ENCODE measurements around the gene STARD13. TPM values are rescaled to one million over a fixed set of nuclear protein-coding genes. Genes with fewer than 3 reads are reported as not detected.

The STARD13 gene
- total and polyA plus RNA-seq, 2 donors, result 1.7 to 2.0 TPM

- Histone ChIP-seq H3K36me3 (ENCODE audit: control insufficient read depth in 2 of 2, insufficient read depth in 2 of 2, low read length in 1 of 2) (no peaks in the 10 kb centered on the region), H3K9me3 (ENCODE audit: control insufficient read depth in 2 of 2, insufficient read depth in 1 of 2, low read length in 1 of 2) (no peaks in the 10 kb centered on the region), H3K4me1 (ENCODE audit: control insufficient read depth in 2 of 2, insufficient read depth in 2 of 2, low read length in 2 of 2) (no peaks in the 10 kb centered on the region), H3K27ac (ENCODE audit: low read depth in 1 of 2, low read length in 1 of 2) (no peak overlapping the region), H3K27me3 (ENCODE audit: control insufficient read depth in 2 of 2, insufficient read depth in 1 of 2, low read length in 1 of 2) (no peaks in the 10 kb centered on the region), H3K4me3 (ENCODE audit: low read length in 2 of 2) (no peak overlapping the region)
- DNase-seq (ENCODE audit: low read depth in 6 of 9, low spot score in 9 of 9), result no peak
- 93% methylated on average over 7 of the region's 7 CpGs for WGBS
Measured at GRCh38 chr13:33322965-33323668, 37.6 kb upstream of the STARD13 start.

- no peaks in the 10 kb centered on the region for H3K36me3 ChIP-seq (ENCODE audit: control insufficient read depth in 2 of 2, insufficient read depth in 2 of 2, low read length in 1 of 2)
- H3K4me3 ChIP-seq (ENCODE audit: low read length in 2 of 2), result no peak overlapping the region
- H3K27ac ChIP-seq (ENCODE audit: low read depth in 1 of 2, low read length in 1 of 2), result no peak overlapping the region
- WGBS, result 97% methylated on average over 5 of the region's 5 CpGs
- DNase-seq (ENCODE audit: low read depth in 6 of 9, low spot score in 9 of 9), result no peak
- no peaks in the 10 kb centered on the region for H3K27me3 ChIP-seq (ENCODE audit: control insufficient read depth in 2 of 2, insufficient read depth in 1 of 2, low read length in 1 of 2)
- no peaks in the 10 kb centered on the region for H3K9me3 ChIP-seq (ENCODE audit: control insufficient read depth in 2 of 2, insufficient read depth in 1 of 2, low read length in 1 of 2)
- no peaks in the 10 kb centered on the region for H3K4me1 ChIP-seq (ENCODE audit: control insufficient read depth in 2 of 2, insufficient read depth in 2 of 2, low read length in 2 of 2)
Measured at GRCh38 chr13:33322543-33322809, 36.9 kb upstream of the STARD13 start.

GRCh38 chr13:33321686-33322542, 36.4 kb upstream of the STARD13 start:
- H3K4me3 ChIP-seq (ENCODE audit: low read length in 2 of 2), result no peak overlapping the region
- WGBS, result 89% methylated on average over 11 of the region's 11 CpGs
- no peaks in the 10 kb centered on the region for H3K36me3 ChIP-seq (ENCODE audit: control insufficient read depth in 2 of 2, insufficient read depth in 2 of 2, low read length in 1 of 2)
- no peaks in the 10 kb centered on the region for H3K4me1 ChIP-seq (ENCODE audit: control insufficient read depth in 2 of 2, insufficient read depth in 2 of 2, low read length in 2 of 2)
- H3K27ac ChIP-seq (ENCODE audit: low read depth in 1 of 2, low read length in 1 of 2), result no peak overlapping the region
- no peak for DNase-seq (ENCODE audit: low read depth in 6 of 9, low spot score in 9 of 9)
- no peaks in the 10 kb centered on the region for H3K27me3 ChIP-seq (ENCODE audit: control insufficient read depth in 2 of 2, insufficient read depth in 1 of 2, low read length in 1 of 2)
- no peaks in the 10 kb centered on the region for H3K9me3 ChIP-seq (ENCODE audit: control insufficient read depth in 2 of 2, insufficient read depth in 1 of 2, low read length in 1 of 2)

- Histone ChIP-seq H3K4me1 (ENCODE audit: control insufficient read depth in 2 of 2, insufficient read depth in 2 of 2, low read length in 2 of 2) (no peaks in the 10 kb centered on the region), H3K9me3 (ENCODE audit: control insufficient read depth in 2 of 2, insufficient read depth in 1 of 2, low read length in 1 of 2) (no peaks in the 10 kb centered on the region), H3K4me3 (ENCODE audit: low read length in 2 of 2) (no peak overlapping the region), H3K36me3 (ENCODE audit: control insufficient read depth in 2 of 2, insufficient read depth in 2 of 2, low read length in 1 of 2) (no peaks in the 10 kb centered on the region), H3K27me3 (ENCODE audit: control insufficient read depth in 2 of 2, insufficient read depth in 1 of 2, low read length in 1 of 2) (no peaks in the 10 kb centered on the region), H3K27ac (ENCODE audit: low read depth in 1 of 2, low read length in 1 of 2) (no peak overlapping the region)
- no peak for DNase-seq (ENCODE audit: low read depth in 6 of 9, low spot score in 9 of 9)
- WGBS, result 98% methylated on average over 1 of the region's 1 CpG
Measured at GRCh38 chr13:33319859-33320258, 34.3 kb upstream of the STARD13 start.

- no peak for DNase-seq (ENCODE audit: low read depth in 6 of 9, low spot score in 9 of 9)
- Histone ChIP-seq H3K9me3 (ENCODE audit: control insufficient read depth in 2 of 2, insufficient read depth in 1 of 2, low read length in 1 of 2) (no peaks in the 10 kb centered on the region), H3K4me1 (ENCODE audit: control insufficient read depth in 2 of 2, insufficient read depth in 2 of 2, low read length in 2 of 2) (no peaks in the 10 kb centered on the region), H3K4me3 (ENCODE audit: low read length in 2 of 2) (no peak overlapping the region), H3K27me3 (ENCODE audit: control insufficient read depth in 2 of 2, insufficient read depth in 1 of 2, low read length in 1 of 2) (no peaks in the 10 kb centered on the region), H3K36me3 (ENCODE audit: control insufficient read depth in 2 of 2, insufficient read depth in 2 of 2, low read length in 1 of 2) (no peaks in the 10 kb centered on the region), H3K27ac (ENCODE audit: low read depth in 1 of 2, low read length in 1 of 2) (no peak overlapping the region)
- WGBS, result 88% methylated on average over 2 of the region's 2 CpGs
Measured at GRCh38 chr13:33318744-33319143, 33.2 kb upstream of the STARD13 start.

- H3K4me3 ChIP-seq (ENCODE audit: low read length in 2 of 2), result no peak overlapping the region
- no peaks in the 10 kb centered on the region for H3K4me1 ChIP-seq (ENCODE audit: control insufficient read depth in 2 of 2, insufficient read depth in 2 of 2, low read length in 2 of 2)
- no peaks in the 10 kb centered on the region for H3K27me3 ChIP-seq (ENCODE audit: control insufficient read depth in 2 of 2, insufficient read depth in 1 of 2, low read length in 1 of 2)
- 93% methylated on average over 3 of the region's 3 CpGs for WGBS
- H3K27ac ChIP-seq (ENCODE audit: low read depth in 1 of 2, low read length in 1 of 2), result no peak overlapping the region
- H3K9me3 ChIP-seq (ENCODE audit: control insufficient read depth in 2 of 2, insufficient read depth in 1 of 2, low read length in 1 of 2), result no peaks in the 10 kb centered on the region
- no peak for DNase-seq (ENCODE audit: low read depth in 6 of 9, low spot score in 9 of 9)
- H3K36me3 ChIP-seq (ENCODE audit: control insufficient read depth in 2 of 2, insufficient read depth in 2 of 2, low read length in 1 of 2), result no peaks in the 10 kb centered on the region
Measured at GRCh38 chr13:33318037-33318436, 32.5 kb upstream of the STARD13 start.

- WGBS, result 89% methylated on average over 1 of the region's 1 CpG
- Histone ChIP-seq H3K36me3 (ENCODE audit: control insufficient read depth in 2 of 2, insufficient read depth in 2 of 2, low read length in 1 of 2) (no peaks in the 10 kb centered on the region), H3K9me3 (ENCODE audit: control insufficient read depth in 2 of 2, insufficient read depth in 1 of 2, low read length in 1 of 2) (no peaks in the 10 kb centered on the region), H3K27me3 (ENCODE audit: control insufficient read depth in 2 of 2, insufficient read depth in 1 of 2, low read length in 1 of 2) (no peaks in the 10 kb centered on the region), H3K4me1 (ENCODE audit: control insufficient read depth in 2 of 2, insufficient read depth in 2 of 2, low read length in 2 of 2) (no peaks in the 10 kb centered on the region), H3K4me3 (ENCODE audit: low read length in 2 of 2) (no peak overlapping the region), H3K27ac (ENCODE audit: low read depth in 1 of 2, low read length in 1 of 2) (no peak overlapping the region)
- no peak for DNase-seq (ENCODE audit: low read depth in 6 of 9, low spot score in 9 of 9)
Measured at GRCh38 chr13:33316890-33317289, 31.3 kb upstream of the STARD13 start.

GRCh38 chr13:33313504-33313903, 27.9 kb upstream of the STARD13 start:
- DNase-seq (ENCODE audit: low read depth in 6 of 9, low spot score in 9 of 9), result no peak
- Histone ChIP-seq H3K9me3 (ENCODE audit: control insufficient read depth in 2 of 2, insufficient read depth in 1 of 2, low read length in 1 of 2) (no peaks in the 10 kb centered on the region), H3K27me3 (ENCODE audit: control insufficient read depth in 2 of 2, insufficient read depth in 1 of 2, low read length in 1 of 2) (no peaks in the 10 kb centered on the region), H3K27ac (ENCODE audit: low read depth in 1 of 2, low read length in 1 of 2) (no peak overlapping the region), H3K36me3 (ENCODE audit: control insufficient read depth in 2 of 2, insufficient read depth in 2 of 2, low read length in 1 of 2) (no peaks in the 10 kb centered on the region), H3K4me1 (ENCODE audit: control insufficient read depth in 2 of 2, insufficient read depth in 2 of 2, low read length in 2 of 2) (no peaks in the 10 kb centered on the region), H3K4me3 (ENCODE audit: low read length in 2 of 2) (no peak overlapping the region)
- WGBS, result 98% methylated on average over 1 of the region's 1 CpG

GRCh38 chr13:33312861-33313212, 27.3 kb upstream of the STARD13 start:
- Histone ChIP-seq H3K36me3 (ENCODE audit: control insufficient read depth in 2 of 2, insufficient read depth in 2 of 2, low read length in 1 of 2) (no peaks in the 10 kb centered on the region), H3K27me3 (ENCODE audit: control insufficient read depth in 2 of 2, insufficient read depth in 1 of 2, low read length in 1 of 2) (no peaks in the 10 kb centered on the region), H3K4me3 (ENCODE audit: low read length in 2 of 2) (no peak overlapping the region), H3K4me1 (ENCODE audit: control insufficient read depth in 2 of 2, insufficient read depth in 2 of 2, low read length in 2 of 2) (no peaks in the 10 kb centered on the region), H3K27ac (ENCODE audit: low read depth in 1 of 2, low read length in 1 of 2) (no peak overlapping the region), H3K9me3 (ENCODE audit: control insufficient read depth in 2 of 2, insufficient read depth in 1 of 2, low read length in 1 of 2) (no peaks in the 10 kb centered on the region)
- WGBS, result 94% methylated on average over 2 of the region's 2 CpGs
- DNase-seq (ENCODE audit: low read depth in 6 of 9, low spot score in 9 of 9), result no peak

Measured in thymus (tissue), 11 donors.